Measurements from ENCODE around the gene PDE4D. TPM values are rescaled to one million over a fixed set of nuclear protein-coding genes. Genes with fewer than 3 reads are reported as not detected.
"Not testable (repeated sequence)": the region's sequence is repeated elsewhere in the genome, so short reads cannot be mapped to it uniquely, and the experiment has no call there.

Gene PDE4D
- total RNA-seq, 1 experiment from 2014 or later: 34.2 TPM

- DNase-seq (ENCODE audit: low spot score): no peak
Observed at GRCh38 chr5:58969795-58970194, 923.7 kb downstream of the PDE4D start.

GRCh38 chr5:58969253-58969652 lies 924.3 kb downstream of the PDE4D start:
- DNase-seq (ENCODE audit: low spot score): no peak

GRCh38 chr5:58968350-58968749 lies 925.2 kb downstream of the PDE4D start:
- DNase-seq (ENCODE audit: low spot score): no peak

GRCh38 chr5:58967597-58968281 lies 925.8 kb downstream of the PDE4D start:
- DNase-seq (ENCODE audit: low spot score): no peak

GRCh38 chr5:58965677-58966414 lies 927.7 kb downstream of the PDE4D start:
- no peak for DNase-seq (ENCODE audit: low spot score)

GRCh38 chr5:58963821-58964220 lies 929.7 kb downstream of the PDE4D start:
- DNase-seq (ENCODE audit: low spot score): no peak

- no peak for DNase-seq (ENCODE audit: low spot score)
Observed at GRCh38 chr5:58963361-58963760, 930.2 kb downstream of the PDE4D start.

GRCh38 chr5:58961631-58962280 lies 931.8 kb downstream of the PDE4D start:
- DNase-seq (ENCODE audit: low spot score): no peak

GRCh38 chr5:58958701-58959100 lies 934.8 kb downstream of the PDE4D start:
- DNase-seq (ENCODE audit: low spot score): no peak

- DNase-seq (ENCODE audit: low spot score): not testable (repeated sequence)
Observed at GRCh38 chr5:58953218-58953617, 940.3 kb downstream of the PDE4D start.

GRCh38 chr5:58950224-58950623 lies 943.3 kb downstream of the PDE4D start:
- no peak for DNase-seq (ENCODE audit: low spot score)

GRCh38 chr5:58946230-58946629 lies 947.3 kb downstream of the PDE4D start:
- DNase-seq (ENCODE audit: low spot score): no peak

GRCh38 chr5:58944221-58944620 lies 949.3 kb downstream of the PDE4D start:
- DNase-seq (ENCODE audit: low spot score): no peak

GRCh38 chr5:58940446-58940845 lies 953.1 kb downstream of the PDE4D start:
- DNase-seq (ENCODE audit: low spot score): peak; percentile 10

GRCh38 chr5:58939664-58940063 lies 953.9 kb downstream of the PDE4D start:
- DNase-seq (ENCODE audit: low spot score): no peak

- DNase-seq (ENCODE audit: low spot score): no peak
Observed at GRCh38 chr5:58938563-58939424, 954.7 kb downstream of the PDE4D start.

GRCh38 chr5:58937031-58937681 lies 956.4 kb downstream of the PDE4D start:
- DNase-seq (ENCODE audit: low spot score): no peak

- no peak for DNase-seq (ENCODE audit: low spot score)
Observed at GRCh38 chr5:58934629-58935097, 958.9 kb downstream of the PDE4D start.

GRCh38 chr5:58933891-58934628 lies 959.5 kb downstream of the PDE4D start:
- DNase-seq (ENCODE audit: low spot score): no peak

- DNase-seq (ENCODE audit: low spot score): no peak
Observed at GRCh38 chr5:58932057-58932612, 961.4 kb downstream of the PDE4D start.
